B cell (primary cell): ENCODE measurements around the gene PDZRN3. TPM values are rescaled to one million over a fixed set of nuclear protein-coding genes. Genes with fewer than 3 reads are reported as not detected.

Source experiments
- ATAC-seq: fragments of 200-7000 bp; cut with Tn5 transposase; one replicate; pipeline ENCODE4 v1.10.0; 2021; ENCODE audit warnings: low read depth, mild to moderate bottlenecking, moderate number of reproducible peaks, moderate library complexity
- CTCF ChIA-PET: fragments of 350-600 bp; sonication (Branson Sonifier 250); formaldehyde crosslinking; loops from one replicate; lab custom pipeline; 2021; ENCODE audit warnings: antibody characterized with exemption, inconsistent platforms; lab: Charles Lee
- POLR2A ChIA-PET: fragments of 350-600 bp; sonication (Branson Sonifier 250); formaldehyde crosslinking; loops from one replicate; lab custom pipeline; 2021; ENCODE audit warnings: antibody characterized with exemption; lab: Charles Lee
- DNase-seq: peaks from one replicate; pipeline ENCODE4 v3.0.0; 2013
- H2AFZ ChIP-seq: 2 replicates; pipeline ENCODE4 v1.6.1; 2012; ENCODE audit warnings: mild to moderate bottlenecking, low read depth, low read length; ENCODE audit not compliant: insufficient read depth, poor library complexity, severe bottlenecking
- H3K27ac ChIP-seq, 2 donors: 1 replicate in 1 of 2; 2 replicates in 1 of 2; pipeline ENCODE4 v1.5.1; 2012 to 2013; ENCODE audit warnings: low read length in 2 of 2, mild to moderate bottlenecking in 2 of 2, moderate library complexity in 1 of 2
- H3K27me3 ChIP-seq, 4 experiments: fragments of 200-600 bp in 1 of 4; sonication (generic) in 1 of 4; replicated peaks in 1 of 4; 1 replicate in 2 of 4; 2 replicates in 2 of 4; pipeline versions ENCODE4 v1.6.1 to v1.7.0; 2013 to 2016; ENCODE audit warnings: low read length in 3 of 4, mild to moderate bottlenecking in 2 of 4, mixed read lengths in 1 of 4, moderate library complexity in 1 of 4; ENCODE audit not compliant: insufficient read depth in 4 of 4, control insufficient read depth in 3 of 4; ENCODE audit errors: control extremely low read depth in 1 of 4
- H3K36me3 ChIP-seq, 2 experiments: replicated peaks in 1 of 2; 1 replicate in 1 of 2; 2 replicates in 1 of 2; pipeline versions ENCODE4 v1.6.1 to v1.7.1; 2013; ENCODE audit warnings: low read length in 1 of 2; ENCODE audit not compliant: insufficient read depth in 2 of 2, control insufficient read depth in 1 of 2; ENCODE audit errors: control extremely low read depth in 1 of 2, extremely low read depth in 1 of 2
- H3K4me1 ChIP-seq, 2 donors: fragments of 200-600 bp in 1 of 2; sonication (generic) in 1 of 2; 1 replicate in 1 of 2; 2 replicates in 1 of 2; pipeline versions ENCODE4 v1.5.1 to v1.6.1; 2013 to 2017; ENCODE audit warnings: low read length in 2 of 2; ENCODE audit not compliant: control insufficient read depth in 2 of 2, insufficient read depth in 2 of 2
- H3K4me2 ChIP-seq: replicated peaks from 2 replicates; pipeline ENCODE3; 2012; ENCODE audit warnings: mild to moderate bottlenecking, low read depth, low read length; ENCODE audit not compliant: poor library complexity, severe bottlenecking
- H3K4me3 ChIP-seq, 5 experiments: fragments of 200-600 bp in 1 of 5; sonication (generic) in 1 of 5; 1 replicate in 3 of 5; 2 replicates in 2 of 5; pipeline versions ENCODE4 v1.5.1 to v1.7.0; 2011 to 2016; ENCODE audit warnings: low read length in 4 of 5, mild to moderate bottlenecking in 4 of 5, low read depth in 2 of 5, control low read depth in 1 of 5, moderate library complexity in 1 of 5; ENCODE audit not compliant: insufficient read depth in 1 of 5; ENCODE audit errors: control extremely low read depth in 1 of 5, extremely low read depth in 1 of 5
- H3K79me2 ChIP-seq: fragments of 200-600 bp; sonication (generic); one replicate; pipeline ENCODE4 v1.6.0; 2016; ENCODE audit warnings: low read length; ENCODE audit not compliant: control insufficient read depth, insufficient read depth
- H3K9ac ChIP-seq: fragments of 200-600 bp; sonication (generic); 2 replicates; pipeline ENCODE4 v1.6.1; 2017; ENCODE audit warnings: mild to moderate bottlenecking, low read length, moderate library complexity
- H3K9me3 ChIP-seq, 3 donors: one replicate each; pipeline versions ENCODE4 v1.6.1 to v1.7.1; 2013; ENCODE audit warnings: low read length in 2 of 3; ENCODE audit not compliant: control insufficient read depth in 2 of 3, insufficient read depth in 1 of 3; ENCODE audit errors: control extremely low read depth in 1 of 3
- H4K20me1 ChIP-seq: 2 replicates; pipeline ENCODE4 v1.6.0; 2012; ENCODE audit warnings: mild to moderate bottlenecking, low read length; ENCODE audit not compliant: insufficient read depth, control insufficient read depth, poor library complexity, severe bottlenecking
- H3K27ac Mint-ChIP-seq: one replicate; pipeline ENCODE4 v1.8.0; 2021; ENCODE audit warnings: mixed read lengths
- H3K27me3 Mint-ChIP-seq: one replicate; pipeline ENCODE4 v1.8.0; 2021; ENCODE audit warnings: mixed read lengths
- H3K4me1 Mint-ChIP-seq: one replicate; pipeline ENCODE4 v1.8.0; 2021; ENCODE audit warnings: mixed read lengths
- H3K4me3 Mint-ChIP-seq: one replicate; pipeline ENCODE4 v1.8.0; 2021; ENCODE audit warnings: mixed read lengths
- H3K9me3 Mint-ChIP-seq: one replicate; pipeline ENCODE4 v1.8.0; 2022; ENCODE audit warnings: mixed read lengths; ENCODE audit not compliant: insufficient read depth
- EZH2 ChIP-seq: IDR thresholded peaks from 2 replicates; pipeline ENCODE4 v1.6.1; 2012; ENCODE audit warnings: borderline replicate concordance, low read depth, mild to moderate bottlenecking, moderate library complexity, low read length; ENCODE audit not compliant: insufficient read depth, poor library complexity, severe bottlenecking
- WGBS: methylation state at CpG from one replicate; pipeline ENCODE4 v1.1.5; 2013; ENCODE audit warnings: missing lambda C conversion rate; ENCODE audit not compliant: insufficient coverage; 5-methylcytosine and 5-hydroxymethylcytosine counted together
- intact Hi-C: fragments of 100-400 bp; cut with micrococcal nuclease; formaldehyde crosslinking; loops from one replicate; pipeline ENCODE4 v1.10.0; 2022
- polyA minus RNA-seq: library from RNA; depleted of rRNA, polyadenylated mRNA; stranded (reverse); fragments of >200 nt; gene quantifications from 2 replicates; pipeline ENCODE4 v1.2.3, GENCODE V29; 2012
- polyA plus RNA-seq: library from polyadenylated mRNA; depleted of rRNA; stranded (reverse); fragments of >200 nt; gene quantifications from 2 replicates; pipeline ENCODE4 v1.2.3, GENCODE V29; 2012
- total RNA-seq, 2 donors: library from RNA; stranded (reverse); fragments of 120-200 nt in 1 of 2; gene quantifications; 1 replicate in 1 of 2; 2 replicates in 1 of 2; pipeline versions ENCODE4 v1.2.3 to v1.2.4, GENCODE V29; 2013 to 2022
- TF ChIP-seq, protein P1 (sequence below): fragments of 200-600 bp; IDR thresholded peaks from one replicate; pipeline ENCODE4 v1.8.0; 2022; ENCODE audit warnings: antibody characterized with exemption, mild to moderate bottlenecking

The PDZRN3 gene
- total RNA-seq (not detected in 2 replicates), polyA plus RNA-seq (not detected in 2 replicates), polyA minus RNA-seq (not detected in 2 replicates)
- total RNA-seq (2013) = 1.6 TPM

DNA sequence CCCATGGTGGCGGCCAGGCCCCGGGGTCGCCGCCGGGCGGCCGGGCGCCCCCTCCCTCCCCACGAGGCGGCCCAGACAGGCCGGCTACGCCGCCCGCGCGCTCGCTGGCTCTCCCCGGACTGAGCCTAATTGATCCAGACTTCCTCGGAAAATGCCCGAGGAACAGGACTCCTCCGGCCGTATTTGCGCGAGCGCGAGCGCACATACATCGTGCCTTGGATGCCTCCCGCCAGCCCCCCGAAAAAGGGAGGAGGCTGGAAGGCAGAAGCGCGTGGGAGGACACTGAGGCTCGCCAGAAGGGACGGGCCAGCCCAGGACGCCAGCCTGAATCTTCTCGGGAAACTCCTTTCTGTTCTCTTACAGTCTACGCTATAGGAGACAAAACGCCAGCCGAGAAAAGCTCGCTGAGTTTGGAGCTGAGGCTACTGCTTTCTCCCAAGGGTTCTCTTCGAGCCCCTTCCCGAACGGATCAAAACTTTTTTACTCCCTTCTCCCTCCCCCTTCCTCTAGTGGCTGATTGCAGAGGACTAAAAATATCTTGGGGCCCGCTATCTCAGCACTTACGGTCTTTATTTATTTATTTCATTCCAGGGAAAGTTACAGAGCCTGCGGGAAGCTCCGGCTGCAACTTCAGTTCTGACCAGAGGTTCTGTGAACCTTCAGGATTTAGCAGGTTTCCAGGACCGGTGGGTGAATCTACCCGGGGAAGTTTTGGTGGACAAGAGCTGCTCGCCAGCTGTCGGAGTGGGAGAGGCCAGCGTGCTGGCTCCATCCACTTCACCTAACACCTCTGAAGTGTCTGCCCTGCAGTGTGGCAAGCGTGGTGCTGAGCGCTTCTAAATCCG, at the start of gene PDZRN3:
Gene PDZRN3, minus strand, starts transcription at position 121 of the 845 bp plus-strand sequence.
- Histone ChIP-seq H3K27ac (no peak within 1 kb of the TSS), H3K79me2 (no peaks in the 10 kb centered on the region), H3K9ac (no peak within 1 kb of the TSS), H3K9me3 (peaks cover 0 to 6% (median 0%) of the 10 kb centered on the region in 3 donors), H2AFZ (no peak within 1 kb of the TSS), H3K27me3 (peaks cover 0 to 11% (median 2%) of the 10 kb centered on the region in 4 experiments), H4K20me1 (no peaks in the 10 kb centered on the region), H3K4me1 (no peaks in the 10 kb centered on the region), H3K4me2 (no peak within 1 kb of the TSS), H3K4me3 (no peak within 1 kb of the TSS), H3K36me3 (no peaks in the 10 kb centered on the region)
- H3K27ac Mint-ChIP-seq = no peak within 1 kb of the TSS
- ATAC-seq = no peak
- ChIA-PET POLR2A (no interaction called here), CTCF (no interaction called here)
- no peaks in the 10 kb centered on the region for H3K9me3 Mint-ChIP-seq
- H3K4me3 Mint-ChIP-seq = no peak within 1 kb of the TSS
- DNase-seq = no peak
- no peaks in the 10 kb centered on the region for H3K4me1 Mint-ChIP-seq
- intact Hi-C loops = no loop called here
- H3K27me3 Mint-ChIP-seq = peaks cover 32% of the 10 kb centered on the region
- whole genome bisulfite sequencing = 9% methylated on average over 46 of the region's 55 CpGs
- TF ChIP-seq EZH2 = no peak
- TF ChIP-seq, protein P1, sequence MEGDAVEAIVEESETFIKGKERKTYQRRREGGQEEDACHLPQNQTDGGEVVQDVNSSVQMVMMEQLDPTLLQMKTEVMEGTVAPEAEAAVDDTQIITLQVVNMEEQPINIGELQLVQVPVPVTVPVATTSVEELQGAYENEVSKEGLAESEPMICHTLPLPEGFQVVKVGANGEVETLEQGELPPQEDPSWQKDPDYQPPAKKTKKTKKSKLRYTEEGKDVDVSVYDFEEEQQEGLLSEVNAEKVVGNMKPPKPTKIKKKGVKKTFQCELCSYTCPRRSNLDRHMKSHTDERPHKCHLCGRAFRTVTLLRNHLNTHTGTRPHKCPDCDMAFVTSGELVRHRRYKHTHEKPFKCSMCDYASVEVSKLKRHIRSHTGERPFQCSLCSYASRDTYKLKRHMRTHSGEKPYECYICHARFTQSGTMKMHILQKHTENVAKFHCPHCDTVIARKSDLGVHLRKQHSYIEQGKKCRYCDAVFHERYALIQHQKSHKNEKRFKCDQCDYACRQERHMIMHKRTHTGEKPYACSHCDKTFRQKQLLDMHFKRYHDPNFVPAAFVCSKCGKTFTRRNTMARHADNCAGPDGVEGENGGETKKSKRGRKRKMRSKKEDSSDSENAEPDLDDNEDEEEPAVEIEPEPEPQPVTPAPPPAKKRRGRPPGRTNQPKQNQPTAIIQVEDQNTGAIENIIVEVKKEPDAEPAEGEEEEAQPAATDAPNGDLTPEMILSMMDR = no peak

DNA sequence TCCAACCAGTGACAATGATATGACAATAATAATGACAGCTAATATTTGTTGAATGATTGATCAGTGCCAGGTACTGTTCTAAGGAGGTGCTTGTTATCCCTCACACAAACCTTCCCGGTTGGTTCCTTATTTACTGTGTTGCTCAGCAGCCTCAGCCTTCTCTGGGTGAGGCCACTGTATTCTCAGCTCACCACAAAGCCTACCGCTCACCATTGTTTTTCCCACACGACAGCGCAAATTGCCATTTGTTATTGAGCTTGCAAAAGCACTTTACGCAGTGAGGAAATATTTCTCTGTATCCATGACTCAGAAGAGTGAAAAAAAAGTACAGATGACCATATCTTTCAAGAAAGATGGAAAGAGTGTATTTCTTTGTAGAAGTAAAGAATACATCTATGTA, 49.5 kb upstream of the PDZRN3 start:
- Mint-ChIP-seq H3K4me3 (no peak overlapping the region), H3K4me1 (no peaks in the 10 kb centered on the region), H3K27me3 (no peaks in the 10 kb centered on the region), H3K9me3 (peaks cover 3% of the 10 kb centered on the region), H3K27ac (no peak overlapping the region)
- H3K4me2 ChIP-seq = no peak overlapping the region
- intact Hi-C loops = no loop called here
- no peak overlapping the region for H3K9ac ChIP-seq
- ChIA-PET POLR2A (no interaction called here), CTCF (no interaction called here)
- no peaks in the 10 kb centered on the region for H3K4me1 ChIP-seq
- H4K20me1 ChIP-seq = no peaks in the 10 kb centered on the region
- H3K36me3 ChIP-seq = no peaks in the 10 kb centered on the region
- H3K79me2 ChIP-seq = no peaks in the 10 kb centered on the region
- peaks cover 0 to 3% (median 0%) of the 10 kb centered on the region in 3 donors for H3K9me3 ChIP-seq
- DNase-seq (no peak), ATAC-seq (no peak)
- no peak overlapping the region for H3K27ac ChIP-seq
- no peak overlapping the region for H2AFZ ChIP-seq
- H3K4me3 ChIP-seq = no peak overlapping the region
- no peaks in the 10 kb centered on the region for H3K27me3 ChIP-seq
- WGBS = no CpG with 5 or more reads among the region's 5 CpGs
- no peak for TF ChIP-seq EZH2
- TF ChIP-seq, protein P1 = no peak
